GM23338 (cell line): ENCODE data around the gene OGG1. TPM values are rescaled to one million over a fixed set of nuclear protein-coding genes. Genes with fewer than 3 reads are reported as not detected.

Experiments
- ATAC-seq: fragments of 200-7000 bp; cut with Tn5 transposase; 3 replicates; pipeline ENCODE4 v1.9.1; 2020
- DNase-seq: peaks from one replicate; pipeline ENCODE4 v3.0.0-alpha.2; 2015; ENCODE audit warnings: low spot score
- H2AFZ ChIP-seq: fragments of 200-600 bp; sonication (generic); 2 replicates; pipeline ENCODE4 v1.8.0; 2016; ENCODE audit warnings: antibody characterized with exemption, mild to moderate bottlenecking, moderate library complexity
- H3F3A ChIP-seq: fragments of 200-600 bp; sonication (generic); replicated peaks from 2 replicates; pipeline ENCODE4 v1.8.0; 2017; ENCODE audit warnings: antibody characterized with exemption, mixed run types, low read depth
- H3K27ac ChIP-seq: fragments of 200-600 bp; sonication (generic); 2 replicates; pipeline ENCODE4 v1.6.1; 2016; ENCODE audit warnings: low read depth
- H3K27me3 ChIP-seq: fragments of 200-600 bp; sonication (generic); 2 replicates; pipeline ENCODE4 v1.8.0; 2016; ENCODE audit warnings: mild to moderate bottlenecking, mixed run types, moderate library complexity; ENCODE audit not compliant: insufficient read depth
- H3K36me3 ChIP-seq: fragments of 200-600 bp; sonication (generic); 2 replicates; pipeline ENCODE4 v1.8.0; 2016; ENCODE audit warnings: mild to moderate bottlenecking; ENCODE audit not compliant: insufficient read depth
- H3K4me1 ChIP-seq: fragments of 200-600 bp; sonication (generic); 2 replicates; pipeline ENCODE4 v1.8.0; 2016; ENCODE audit warnings: mild to moderate bottlenecking, moderate library complexity; ENCODE audit not compliant: insufficient read depth
- H3K4me2 ChIP-seq: fragments of 200-600 bp; sonication (generic); 2 replicates; pipeline ENCODE4 v1.7.1; 2017; ENCODE audit warnings: mixed run types
- H3K4me3 ChIP-seq: fragments of 200-600 bp; sonication (generic); 2 replicates; pipeline ENCODE4 v1.6.1; 2016; ENCODE audit warnings: mixed run types
- H3K79me2 ChIP-seq: fragments of 200-600 bp; sonication (generic); replicated peaks from 2 replicates; pipeline ENCODE4 v1.8.0; 2017; ENCODE audit warnings: mild to moderate bottlenecking; ENCODE audit not compliant: insufficient read depth
- H3K9me2 ChIP-seq: fragments of 200-600 bp; sonication (generic); 2 replicates; pipeline ENCODE4 v1.8.0; 2017; ENCODE audit not compliant: insufficient read depth
- H4K20me1 ChIP-seq: fragments of 200-600 bp; sonication (generic); replicated peaks from 2 replicates; pipeline ENCODE4 v1.8.0; 2017; ENCODE audit warnings: mild to moderate bottlenecking; ENCODE audit not compliant: insufficient read depth
- H3K27ac Mint-ChIP-seq: 2 replicates; pipeline ENCODE4 v1.8.0; 2020; ENCODE audit warnings: inconsistent platforms, mild to moderate bottlenecking, moderate library complexity, mixed read lengths
- H3K27me3 Mint-ChIP-seq: 3 replicates; pipeline ENCODE4 v1.8.0; 2022; ENCODE audit warnings: low read depth, mild to moderate bottlenecking, moderate library complexity, mixed read lengths, inconsistent platforms; ENCODE audit not compliant: insufficient read depth, poor library complexity
- H3K36me3 Mint-ChIP-seq: 3 replicates; pipeline ENCODE4 v1.8.0; 2021; ENCODE audit warnings: low read depth, mild to moderate bottlenecking, inconsistent platforms, moderate library complexity, mixed read lengths
- H3K4me1 Mint-ChIP-seq: 3 replicates; pipeline ENCODE4 v1.8.0; 2020; ENCODE audit warnings: mild to moderate bottlenecking, inconsistent platforms, mixed read lengths
- H3K4me3 Mint-ChIP-seq: 3 replicates; pipeline ENCODE4 v1.8.0; 2021; ENCODE audit warnings: moderate library complexity, mild to moderate bottlenecking, inconsistent platforms, mixed read lengths
- H3K9me3 Mint-ChIP-seq: 3 replicates; pipeline ENCODE4 v1.8.0; 2020; ENCODE audit warnings: moderate library complexity, mild to moderate bottlenecking, inconsistent platforms, mixed read lengths
- CTCF ChIP-seq, 2 experiments: fragments of 200-600 bp in 1 of 2; sonication (generic) in 1 of 2; conservative IDR thresholded peaks; 2 replicates each; pipeline versions ENCODE4 v1.5.1 to v1.6.1; 2016 to 2017; ENCODE audit warnings: antibody characterized with exemption in 2 of 2, low read depth in 2 of 2, mild to moderate bottlenecking in 2 of 2, moderate library complexity in 1 of 2
- EZH2phosphoT487 ChIP-seq: fragments of 200-600 bp; sonication (generic); IDR thresholded peaks from one replicate; pipeline ENCODE4 v1.8.1; 2018; ENCODE audit warnings: antibody characterized with exemption; ENCODE audit not compliant: unreplicated experiment
- JUNB ChIP-seq: IDR thresholded peaks from one replicate; pipeline ENCODE4 v1.6.1; 2016; ENCODE audit warnings: antibody characterized with exemption; ENCODE audit not compliant: unreplicated experiment
- NANOG ChIP-seq: IDR thresholded peaks from 2 replicates; pipeline ENCODE4 v1.6.1; 2016; ENCODE audit warnings: antibody characterized with exemption, borderline replicate concordance
- POLR2AphosphoS5 ChIP-seq: IDR thresholded peaks from 2 replicates; pipeline ENCODE4 v1.6.1; 2016; ENCODE audit warnings: antibody characterized with exemption, low read depth
- STAT1 ChIP-seq: IDR thresholded peaks from one replicate; pipeline ENCODE4 v1.6.1; 2016; ENCODE audit warnings: antibody characterized with exemption; ENCODE audit not compliant: unreplicated experiment
- ZNF114 ChIP-seq: fragments of 250-450 bp; sonication (Bioruptor Pico); IDR thresholded peaks from 2 replicates; pipeline ENCODE4 v1.5.0; 2020; ENCODE audit warnings: mild to moderate bottlenecking, moderate library complexity
- ZNF331 ChIP-seq: fragments of 250-450 bp; sonication (Bioruptor Pico); IDR thresholded peaks from 2 replicates; pipeline ENCODE4 v1.5.0; 2020; ENCODE audit warnings: low read depth, mild to moderate bottlenecking, moderate library complexity
- polyA plus RNA-seq: library from polyadenylated mRNA; unstranded; fragments of >200 nt; fragmentation: Nextera tagmentation; extraction: Ambion mirVana; gene quantifications from 2 replicates; pipeline ENCODE4 v1.2.1, GENCODE V29; 2016
- total RNA-seq: library from RNA; depleted of rRNA; stranded (reverse); fragments of >200 nt; shearing (Covaris generic); gene quantifications from 2 replicates; pipeline ENCODE4 v1.2.3, GENCODE V29; 2014
- TF ChIP-seq, protein P1 (sequence below): IDR thresholded peaks from 2 replicates; pipeline ENCODE4 v1.6.1; 2016; ENCODE audit warnings: antibody characterized with exemption
- TF ChIP-seq, protein P2 (sequence below): IDR thresholded peaks from one replicate; pipeline ENCODE4 v1.6.1; 2018; ENCODE audit warnings: antibody characterized with exemption; ENCODE audit not compliant: unreplicated experiment

Gene OGG1
- total and polyA plus RNA-seq, 2 experiments from 2014 or later = 20.6 to 27.6 TPM

GRCh38 chr3:9717563-9717962 lies 32.2 kb upstream of the OGG1 start:
- H3K4me2 ChIP-seq = no peak overlapping the region
- DNase-seq = no peak
- no peaks in the 10 kb centered on the region for H3K4me1 ChIP-seq

GRCh38 chr3:9718118-9718517 lies 31.6 kb upstream of the OGG1 start:
- H3K79me2 ChIP-seq = no peaks in the 10 kb centered on the region
- no peaks in the 10 kb centered on the region for H3K4me1 ChIP-seq
- H3K4me1 Mint-ChIP-seq = peaks cover 5% of the 10 kb centered on the region; the same call in 2 of the 3 replicates
- H3K27me3 Mint-ChIP-seq = peaks cover 3% of the 10 kb centered on the region
- no peaks in the 10 kb centered on the region for H3K9me2 ChIP-seq
- no peak overlapping the region for H3K4me3 Mint-ChIP-seq
- H3F3A ChIP-seq = no peaks in the 10 kb centered on the region
- H3K27ac Mint-ChIP-seq = no peak overlapping the region
- no peaks in the 10 kb centered on the region for H3K27me3 ChIP-seq
- no peak for ATAC-seq
- H3K27ac ChIP-seq = no peak overlapping the region
- TF ChIP-seq ZNF331 (CRISPR knock-in tag) (no peak), JUNB (no peak), STAT1 (no peak), ZNF114 (CRISPR knock-in tag) (no peak), NANOG (no peak), EZH2phosphoT487 (no peak)
- TF ChIP-seq, protein P1, sequence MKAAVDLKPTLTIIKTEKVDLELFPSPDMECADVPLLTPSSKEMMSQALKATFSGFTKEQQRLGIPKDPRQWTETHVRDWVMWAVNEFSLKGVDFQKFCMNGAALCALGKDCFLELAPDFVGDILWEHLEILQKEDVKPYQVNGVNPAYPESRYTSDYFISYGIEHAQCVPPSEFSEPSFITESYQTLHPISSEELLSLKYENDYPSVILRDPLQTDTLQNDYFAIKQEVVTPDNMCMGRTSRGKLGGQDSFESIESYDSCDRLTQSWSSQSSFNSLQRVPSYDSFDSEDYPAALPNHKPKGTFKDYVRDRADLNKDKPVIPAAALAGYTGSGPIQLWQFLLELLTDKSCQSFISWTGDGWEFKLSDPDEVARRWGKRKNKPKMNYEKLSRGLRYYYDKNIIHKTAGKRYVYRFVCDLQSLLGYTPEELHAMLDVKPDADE = no peak
- no peak overlapping the region for H3K4me2 ChIP-seq
- no peaks in the 10 kb centered on the region for H3K36me3 ChIP-seq
- no peak for DNase-seq
- H3K4me3 ChIP-seq = no peak overlapping the region
- H2AFZ ChIP-seq = no peak overlapping the region
- H3K9me3 Mint-ChIP-seq = no peaks in the 10 kb centered on the region
- no peaks in the 10 kb centered on the region for H3K36me3 Mint-ChIP-seq
- no peaks in the 10 kb centered on the region for H4K20me1 ChIP-seq

More at GRCh38 chr3:9717563-9717962, 32.2 kb upstream of the OGG1 start:
- no peaks in the 10 kb centered on the region for H3K79me2 ChIP-seq
- H3K36me3 ChIP-seq = no peaks in the 10 kb centered on the region
- H2AFZ ChIP-seq = no peak overlapping the region
- H3K27me3 ChIP-seq = no peaks in the 10 kb centered on the region
- no peak overlapping the region for H3K4me3 ChIP-seq
- TF ChIP-seq ZNF331 (CRISPR knock-in tag) = no peak
- no peak for TF ChIP-seq CTCF (conservative IDR thresholded peaks at IDR 0.05; ENCODE audit: low read depth in 2 of 2)
- TF ChIP-seq, protein P2, sequence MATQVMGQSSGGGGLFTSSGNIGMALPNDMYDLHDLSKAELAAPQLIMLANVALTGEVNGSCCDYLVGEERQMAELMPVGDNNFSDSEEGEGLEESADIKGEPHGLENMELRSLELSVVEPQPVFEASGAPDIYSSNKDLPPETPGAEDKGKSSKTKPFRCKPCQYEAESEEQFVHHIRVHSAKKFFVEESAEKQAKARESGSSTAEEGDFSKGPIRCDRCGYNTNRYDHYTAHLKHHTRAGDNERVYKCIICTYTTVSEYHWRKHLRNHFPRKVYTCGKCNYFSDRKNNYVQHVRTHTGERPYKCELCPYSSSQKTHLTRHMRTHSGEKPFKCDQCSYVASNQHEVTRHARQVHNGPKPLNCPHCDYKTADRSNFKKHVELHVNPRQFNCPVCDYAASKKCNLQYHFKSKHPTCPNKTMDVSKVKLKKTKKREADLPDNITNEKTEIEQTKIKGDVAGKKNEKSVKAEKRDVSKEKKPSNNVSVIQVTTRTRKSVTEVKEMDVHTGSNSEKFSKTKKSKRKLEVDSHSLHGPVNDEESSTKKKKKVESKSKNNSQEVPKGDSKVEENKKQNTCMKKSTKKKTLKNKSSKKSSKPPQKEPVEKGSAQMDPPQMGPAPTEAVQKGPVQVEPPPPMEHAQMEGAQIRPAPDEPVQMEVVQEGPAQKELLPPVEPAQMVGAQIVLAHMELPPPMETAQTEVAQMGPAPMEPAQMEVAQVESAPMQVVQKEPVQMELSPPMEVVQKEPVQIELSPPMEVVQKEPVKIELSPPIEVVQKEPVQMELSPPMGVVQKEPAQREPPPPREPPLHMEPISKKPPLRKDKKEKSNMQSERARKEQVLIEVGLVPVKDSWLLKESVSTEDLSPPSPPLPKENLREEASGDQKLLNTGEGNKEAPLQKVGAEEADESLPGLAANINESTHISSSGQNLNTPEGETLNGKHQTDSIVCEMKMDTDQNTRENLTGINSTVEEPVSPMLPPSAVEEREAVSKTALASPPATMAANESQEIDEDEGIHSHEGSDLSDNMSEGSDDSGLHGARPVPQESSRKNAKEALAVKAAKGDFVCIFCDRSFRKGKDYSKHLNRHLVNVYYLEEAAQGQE = no peak
- TF ChIP-seq POLR2AphosphoS5 = no peak
- no peaks in the 10 kb centered on the region for H3K9me2 ChIP-seq
- Mint-ChIP-seq H3K4me1 (peaks cover 5% of the 10 kb centered on the region; the same call in 2 of the 3 replicates), H3K27ac (no peak overlapping the region), H3K27me3 (peaks cover 3% of the 10 kb centered on the region), H3K4me3 (no peak overlapping the region), H3K9me3 (no peaks in the 10 kb centered on the region), H3K36me3 (no peaks in the 10 kb centered on the region)
- ATAC-seq = no peak
- H3F3A ChIP-seq = no peaks in the 10 kb centered on the region
- H4K20me1 ChIP-seq = no peaks in the 10 kb centered on the region
- H3K27ac ChIP-seq = no peak overlapping the region
